HG03135 (cell line): Measurements from ENCODE around the gene KNDC1.

Source experiments
- ATAC-seq: cut with Tn5 transposase; IDR thresholded peaks from one replicate; pipeline ENCODE4 v1.9.1; 2021; ENCODE audit warnings: mild to moderate bottlenecking, moderate library complexity; ENCODE audit not compliant: unreplicated experiment

The KNDC1 gene

GRCh38 chr10:133159611-133159949, 439 bp upstream of the KNDC1 start:
- no peak for ATAC-seq

- ATAC-seq = no peak
Observed at GRCh38 chr10:133160826-133161471, 930 bp downstream of the KNDC1 start.

GRCh38 chr10:133161486-133162109, 1.6 kb downstream of the KNDC1 start:
- no peak for ATAC-seq

- ATAC-seq = no peak
Observed at GRCh38 chr10:133162178-133162909, 2.3 kb downstream of the KNDC1 start.

GRCh38 chr10:133162910-133163856, 3.2 kb downstream of the KNDC1 start:
- no peak for ATAC-seq

- ATAC-seq = no peak
Observed at GRCh38 chr10:133163889-133164815, 4.1 kb downstream of the KNDC1 start.

- ATAC-seq = no peak
Observed at GRCh38 chr10:133164816-133165555, 5.0 kb downstream of the KNDC1 start.

GRCh38 chr10:133165556-133166503, 5.8 kb downstream of the KNDC1 start:
- ATAC-seq = no peak

GRCh38 chr10:133166504-133166827, 6.4 kb downstream of the KNDC1 start:
- ATAC-seq = no peak

- ATAC-seq = no peak
Observed at GRCh38 chr10:133166828-133167692, 7.0 kb downstream of the KNDC1 start.

GRCh38 chr10:133167693-133168616, 7.9 kb downstream of the KNDC1 start:
- no peak for ATAC-seq

GRCh38 chr10:133168617-133169031, 8.6 kb downstream of the KNDC1 start:
- ATAC-seq = no peak

- ATAC-seq = no peak
Observed at GRCh38 chr10:133169173-133169947, 9.3 kb downstream of the KNDC1 start.

GRCh38 chr10:133170092-133170491, 10.1 kb downstream of the KNDC1 start:
- no peak for ATAC-seq

- ATAC-seq = no peak
Observed at GRCh38 chr10:133173860-133174640, 14.0 kb downstream of the KNDC1 start.
